ENCODE data around the gene WHRN.
A peak's percentile ranks its signal among the peaks of the same experiment; 100 is the strongest.

WHRN gene

DNA sequence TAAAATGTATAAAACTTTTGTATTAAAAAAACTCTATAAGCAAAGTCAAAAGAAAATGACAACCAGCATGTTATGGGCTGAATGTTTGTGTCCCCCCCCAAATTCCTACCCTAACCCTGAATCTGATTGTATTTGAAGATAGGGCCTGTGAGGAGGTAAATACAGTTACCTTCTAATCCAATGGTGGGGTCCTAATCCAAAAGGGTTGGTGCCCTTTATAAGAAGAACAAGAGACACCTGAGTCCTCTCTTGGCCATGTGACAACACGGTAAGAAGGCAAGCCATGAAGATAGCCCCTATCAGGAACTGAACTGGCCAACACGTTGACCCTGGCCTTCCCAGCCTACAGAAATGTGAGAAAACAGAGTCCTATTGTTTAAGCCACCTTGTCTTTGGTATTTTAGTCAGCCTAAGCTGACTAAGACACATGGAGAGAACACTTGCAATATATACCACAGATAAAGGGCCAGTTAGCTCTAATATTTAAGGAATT is 67.8 kb downstream of the WHRN start:
- no peaks in the 10 kb centered on the region for H3K4me1 ChIP-seq (ENCODE audit: low read depth, poor library complexity, severe bottlenecking)
- no peaks in the 10 kb centered on the region; the same call in 1 of the 2 replicates for H4K20me1 ChIP-seq (ENCODE audit: insufficient read depth)
- no peak overlapping the region for H3K9ac ChIP-seq
- peaks cover 19% of the 10 kb centered on the region; the same call in 1 of the 2 replicates for H3K79me2 ChIP-seq (ENCODE audit: insufficient read depth, low read depth)
- H3K36me3 ChIP-seq (ENCODE audit: insufficient read depth), result no peaks in the 10 kb centered on the region
- H3K4me2 ChIP-seq, result no peak overlapping the region
- H3K27me3 ChIP-seq (ENCODE audit: insufficient read depth, low read depth), result no peaks in the 10 kb centered on the region
- TF ChIP-seq, protein P1, sequence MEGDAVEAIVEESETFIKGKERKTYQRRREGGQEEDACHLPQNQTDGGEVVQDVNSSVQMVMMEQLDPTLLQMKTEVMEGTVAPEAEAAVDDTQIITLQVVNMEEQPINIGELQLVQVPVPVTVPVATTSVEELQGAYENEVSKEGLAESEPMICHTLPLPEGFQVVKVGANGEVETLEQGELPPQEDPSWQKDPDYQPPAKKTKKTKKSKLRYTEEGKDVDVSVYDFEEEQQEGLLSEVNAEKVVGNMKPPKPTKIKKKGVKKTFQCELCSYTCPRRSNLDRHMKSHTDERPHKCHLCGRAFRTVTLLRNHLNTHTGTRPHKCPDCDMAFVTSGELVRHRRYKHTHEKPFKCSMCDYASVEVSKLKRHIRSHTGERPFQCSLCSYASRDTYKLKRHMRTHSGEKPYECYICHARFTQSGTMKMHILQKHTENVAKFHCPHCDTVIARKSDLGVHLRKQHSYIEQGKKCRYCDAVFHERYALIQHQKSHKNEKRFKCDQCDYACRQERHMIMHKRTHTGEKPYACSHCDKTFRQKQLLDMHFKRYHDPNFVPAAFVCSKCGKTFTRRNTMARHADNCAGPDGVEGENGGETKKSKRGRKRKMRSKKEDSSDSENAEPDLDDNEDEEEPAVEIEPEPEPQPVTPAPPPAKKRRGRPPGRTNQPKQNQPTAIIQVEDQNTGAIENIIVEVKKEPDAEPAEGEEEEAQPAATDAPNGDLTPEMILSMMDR (conservative IDR thresholded peaks at IDR 0.05; ENCODE audit: low read depth, low read length), result no peak
- H2AFZ ChIP-seq (ENCODE audit: low read depth), result no peak overlapping the region
- no peak overlapping the region for H3K27ac ChIP-seq
- H3K4me3 ChIP-seq (IDR thresholded peaks at IDR 0.05; ENCODE audit: insufficient read depth, low read depth, low read length), result no peak overlapping the region

DNA sequence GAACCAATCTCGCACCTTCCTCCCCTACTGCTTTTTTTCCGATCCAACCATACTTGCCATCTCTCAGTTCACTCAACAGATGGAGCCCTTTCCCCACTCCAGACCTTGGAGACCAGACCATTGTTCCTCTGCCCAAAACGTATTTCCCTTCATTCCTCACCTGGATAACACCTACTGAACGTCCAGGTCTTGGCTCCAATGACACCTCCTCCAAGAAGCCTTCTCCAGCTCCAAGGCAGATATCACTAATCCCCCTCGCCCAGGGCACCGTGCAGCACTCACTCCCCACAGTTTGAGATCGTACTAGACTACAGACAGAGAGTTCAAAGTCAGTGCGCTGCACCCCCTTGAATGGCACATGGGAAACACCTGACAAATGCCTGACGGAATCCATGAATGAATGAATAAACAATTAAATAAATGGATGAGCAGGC is 70.4 kb downstream of the WHRN start:
- Histone ChIP-seq H3K4me3 (IDR thresholded peaks at IDR 0.05; ENCODE audit: insufficient read depth, low read depth, low read length) (no peak overlapping the region), H4K20me1 (ENCODE audit: insufficient read depth) (no peaks in the 10 kb centered on the region), H2AFZ (ENCODE audit: low read depth) (no peak overlapping the region), H3K79me2 (ENCODE audit: insufficient read depth, low read depth) (peaks cover 11% of the 10 kb centered on the region; the same call in 1 of the 2 replicates), H3K9ac (no peak overlapping the region), H3K4me2 (no peak overlapping the region), H3K27me3 (ENCODE audit: insufficient read depth, low read depth) (no peaks in the 10 kb centered on the region), H3K27ac (no peak overlapping the region), H3K4me1 (ENCODE audit: low read depth, poor library complexity, severe bottlenecking) (no peaks in the 10 kb centered on the region), H3K36me3 (ENCODE audit: insufficient read depth) (no peaks in the 10 kb centered on the region)
- TF ChIP-seq, protein P1 (conservative IDR thresholded peaks at IDR 0.05; ENCODE audit: low read depth, low read length), result peak; percentile 43

DNA sequence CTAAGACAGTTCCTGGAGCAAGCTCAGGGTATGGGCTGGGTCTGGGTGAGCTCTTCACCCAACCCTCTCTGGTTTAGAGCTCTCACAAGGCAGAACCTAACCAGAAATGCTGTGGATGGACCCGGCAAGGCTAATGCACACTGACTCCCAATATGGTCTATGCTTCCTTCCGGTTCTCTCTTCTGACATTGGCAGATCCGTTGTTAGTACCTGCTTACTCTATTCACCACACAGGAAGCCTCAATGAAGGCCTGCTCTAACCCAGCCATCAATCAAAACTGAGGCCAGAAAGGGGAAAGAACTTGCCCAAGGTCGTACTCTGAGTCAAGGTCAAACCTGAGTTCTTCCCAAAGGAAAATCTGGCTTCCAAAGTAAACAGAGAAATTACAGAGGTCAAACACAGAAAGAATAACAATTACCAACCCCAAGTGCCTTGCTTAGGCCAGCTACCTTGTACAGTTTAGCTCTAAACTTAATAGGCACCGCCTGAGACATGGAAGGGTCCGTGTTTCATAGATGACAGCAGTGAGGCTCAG is 71.5 kb downstream of the WHRN start:
- Histone ChIP-seq H2AFZ (ENCODE audit: low read depth) (no peak overlapping the region), H3K4me3 (IDR thresholded peaks at IDR 0.05; ENCODE audit: insufficient read depth, low read depth, low read length) (no peak overlapping the region), H3K4me2 (no peak overlapping the region), H3K36me3 (ENCODE audit: insufficient read depth) (no peaks in the 10 kb centered on the region), H3K4me1 (ENCODE audit: low read depth, poor library complexity, severe bottlenecking) (no peaks in the 10 kb centered on the region), H4K20me1 (ENCODE audit: insufficient read depth) (no peaks in the 10 kb centered on the region), H3K9ac (no peak overlapping the region), H3K27ac (no peak overlapping the region; the same call in 1 of the 2 replicates), H3K79me2 (ENCODE audit: insufficient read depth, low read depth) (peaks cover 4% of the 10 kb centered on the region; the same call in 1 of the 2 replicates), H3K27me3 (ENCODE audit: insufficient read depth, low read depth) (no peaks in the 10 kb centered on the region)
- TF ChIP-seq, protein P1 (conservative IDR thresholded peaks at IDR 0.05; ENCODE audit: low read depth, low read length), result no peak

DNA sequence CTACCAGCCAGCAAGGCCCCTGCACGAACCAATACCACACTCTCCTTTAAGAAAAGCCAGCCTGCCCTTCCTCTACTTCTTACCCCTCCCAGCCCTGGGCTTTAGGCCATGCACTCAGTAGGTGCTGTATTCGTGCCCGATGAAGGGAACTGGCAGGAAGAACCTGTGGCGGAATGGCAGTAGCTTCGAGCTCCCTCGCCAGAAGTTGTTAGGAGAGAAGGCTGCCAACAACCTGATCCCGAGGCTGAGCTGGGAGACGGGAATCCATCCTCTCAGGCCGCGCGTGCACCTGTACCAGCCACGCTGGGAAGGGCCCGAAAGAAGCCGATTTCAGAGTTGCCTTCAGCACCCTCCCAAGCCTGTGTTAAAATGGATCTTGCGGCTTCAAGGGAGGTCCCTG is 72.2 kb downstream of the WHRN start:
- Histone ChIP-seq H2AFZ (ENCODE audit: low read depth) (no peak overlapping the region), H3K27ac (no peak overlapping the region), H4K20me1 (ENCODE audit: insufficient read depth) (no peaks in the 10 kb centered on the region), H3K4me3 (IDR thresholded peaks at IDR 0.05; ENCODE audit: insufficient read depth, low read depth, low read length) (no peak overlapping the region), H3K79me2 (ENCODE audit: insufficient read depth, low read depth) (no peaks in the 10 kb centered on the region; the same call in 1 of the 2 replicates), H3K4me2 (no peak overlapping the region), H3K27me3 (ENCODE audit: insufficient read depth, low read depth) (no peaks in the 10 kb centered on the region), H3K9ac (no peak overlapping the region), H3K36me3 (ENCODE audit: insufficient read depth) (no peaks in the 10 kb centered on the region), H3K4me1 (ENCODE audit: low read depth, poor library complexity, severe bottlenecking) (no peaks in the 10 kb centered on the region)
- TF ChIP-seq, protein P1 (conservative IDR thresholded peaks at IDR 0.05; ENCODE audit: low read depth, low read length), result no peak
